ENCODE measurements around the gene TUBGCP6.

Gene TUBGCP6

GRCh38 chr22:50266994-50267393 is 22.2 kb upstream of the TUBGCP6 start:
- DNase-seq (ENCODE audit: low read depth): no peak
- H3K4me3 ChIP-seq (ENCODE audit: low read depth, low read length): peak overlapping the region; percentile 42

GRCh38 chr22:50264946-50265669 is 20.3 kb upstream of the TUBGCP6 start:
- no peak for DNase-seq (ENCODE audit: low read depth)
- H3K4me3 ChIP-seq (ENCODE audit: low read depth, low read length): no peak overlapping the region

GRCh38 chr22:50264104-50264745 is 19.4 kb upstream of the TUBGCP6 start:
- DNase-seq (ENCODE audit: low read depth): no peak

GRCh38 chr22:50262973-50263617 is 18.3 kb upstream of the TUBGCP6 start:
- DNase-seq (ENCODE audit: low read depth): no peak
- no peak overlapping the region for H3K4me3 ChIP-seq (ENCODE audit: low read depth, low read length)

More at GRCh38 chr22:50264104-50264745, 19.4 kb upstream of the TUBGCP6 start:
- no peak overlapping the region for H3K4me3 ChIP-seq (ENCODE audit: low read depth, low read length)

GRCh38 chr22:50262460-50262911 is 17.7 kb upstream of the TUBGCP6 start:
- DNase-seq (ENCODE audit: low read depth): no peak
- no peak overlapping the region for H3K4me3 ChIP-seq (ENCODE audit: low read depth, low read length)

GRCh38 chr22:50261615-50262459 is 17.0 kb upstream of the TUBGCP6 start, which contains the start of gene MAPK12:
Gene MAPK12, minus strand, starts transcription at chr22:50261683. Its CDS starts 174 bp downstream, at chr22:50261509.
- no peak for DNase-seq (ENCODE audit: low read depth)
- H3K4me3 ChIP-seq (ENCODE audit: low read depth, low read length): peak within 1 kb of the TSS; percentile 56

- peak overlapping the region; percentile 56 for H3K4me3 ChIP-seq (ENCODE audit: low read depth, low read length)
- no peak for DNase-seq (ENCODE audit: low read depth)
Measured at GRCh38 chr22:50260801-50261614, 16.2 kb upstream of the TUBGCP6 start.

DNA sequence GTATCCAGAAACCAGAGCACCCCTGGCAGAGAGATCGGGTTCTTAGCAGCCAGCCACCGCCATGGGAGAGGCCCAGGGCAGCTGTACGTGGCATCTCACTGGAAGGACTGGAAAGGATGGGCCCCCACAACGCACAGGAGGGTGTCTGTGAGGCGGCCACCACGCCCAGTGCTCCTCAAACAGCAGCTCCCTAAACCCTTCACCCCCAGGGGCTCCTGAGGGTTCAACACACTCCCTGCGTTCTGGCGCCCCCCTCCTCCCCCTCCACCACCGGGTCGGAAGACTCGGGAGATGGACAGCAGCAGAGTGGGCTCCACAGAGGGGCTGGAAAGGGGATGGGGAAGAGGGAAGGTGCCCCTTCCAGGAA is 15.6 kb upstream of the TUBGCP6 start:
- H3K4me3 ChIP-seq (ENCODE audit: low read depth, low read length): peak overlapping the region; percentile 56
- DNase-seq (ENCODE audit: low read depth): no peak

- H3K4me3 ChIP-seq (ENCODE audit: low read depth, low read length): no peak overlapping the region
Measured at GRCh38 chr22:50259302-50259701, 14.5 kb upstream of the TUBGCP6 start.

DNA sequence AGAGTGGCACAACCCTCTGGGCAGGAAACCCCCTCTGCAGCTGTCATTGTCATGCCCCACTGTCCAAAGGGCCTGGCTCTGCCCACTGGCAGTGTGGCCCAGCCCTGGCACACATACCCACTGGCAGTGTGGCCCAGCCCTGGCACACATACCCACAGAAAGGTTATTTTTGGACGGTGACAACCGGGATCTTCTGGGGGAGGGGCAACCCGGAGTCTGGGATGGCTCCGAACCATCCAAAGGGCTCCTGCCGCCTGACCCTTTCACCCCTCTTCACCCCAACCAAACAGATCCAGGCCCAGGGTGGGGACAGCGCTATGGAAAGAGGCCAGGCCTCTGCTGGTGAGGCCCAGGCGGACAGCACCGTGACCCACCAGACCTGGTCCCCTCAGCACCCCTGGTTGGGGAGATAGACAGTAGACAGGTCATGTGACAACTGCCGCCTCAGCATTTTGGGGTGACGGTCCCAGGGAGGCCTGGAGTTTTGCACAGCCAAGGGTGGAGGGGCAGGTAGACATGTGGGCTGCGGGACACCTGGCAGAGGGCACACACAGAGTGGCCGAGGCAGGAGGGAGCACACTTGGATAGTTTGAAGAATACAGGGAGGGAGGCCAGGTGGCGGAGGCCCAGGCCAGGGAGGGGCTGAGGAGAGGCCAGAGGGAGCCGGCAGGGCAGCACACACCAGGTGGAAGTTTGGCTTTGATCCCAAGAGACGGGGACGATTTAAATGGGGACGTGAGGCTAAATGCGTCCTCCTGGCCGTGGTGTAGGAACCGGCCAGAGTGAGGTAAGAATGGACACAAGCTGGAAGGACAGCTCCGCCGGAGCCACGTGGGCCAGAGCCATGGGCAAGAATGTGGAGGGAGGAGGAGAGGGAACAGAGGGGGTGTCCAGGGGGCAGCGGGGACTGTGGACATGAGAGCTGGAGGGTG is 13.8 kb upstream of the TUBGCP6 start:
- DNase-seq (ENCODE audit: low read depth): no peak
- H3K4me3 ChIP-seq (ENCODE audit: low read depth, low read length): no peak overlapping the region

More at GRCh38 chr22:50259302-50259701, 14.5 kb upstream of the TUBGCP6 start:
- no peak for DNase-seq (ENCODE audit: low read depth)

- no peak for DNase-seq (ENCODE audit: low read depth)
- H3K4me3 ChIP-seq (ENCODE audit: low read depth, low read length): no peak overlapping the region
Measured at GRCh38 chr22:50257451-50258360, 12.9 kb upstream of the TUBGCP6 start.

DNA sequence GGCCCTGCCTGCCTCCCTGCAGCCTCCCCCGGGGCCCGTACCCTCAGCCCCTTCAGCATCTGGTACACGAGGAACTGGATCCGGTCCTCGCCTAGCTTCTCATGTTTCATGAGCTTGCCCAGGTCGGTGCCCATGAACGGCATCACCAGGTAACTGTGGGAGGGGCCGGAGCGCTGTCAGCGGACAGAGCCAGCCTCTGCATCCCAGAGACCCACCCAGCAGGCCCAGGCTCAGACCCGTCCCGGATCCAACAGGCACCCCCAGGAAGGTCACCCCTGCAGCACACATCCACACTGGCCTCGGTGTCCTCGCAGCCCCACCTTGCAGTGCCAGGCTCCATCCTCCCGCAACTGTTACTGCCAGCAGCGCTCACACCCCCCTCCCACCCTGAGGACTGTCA is 12.2 kb upstream of the TUBGCP6 start:
- no peak for DNase-seq (ENCODE audit: low read depth)
- no peak overlapping the region for H3K4me3 ChIP-seq (ENCODE audit: low read depth, low read length)

DNA sequence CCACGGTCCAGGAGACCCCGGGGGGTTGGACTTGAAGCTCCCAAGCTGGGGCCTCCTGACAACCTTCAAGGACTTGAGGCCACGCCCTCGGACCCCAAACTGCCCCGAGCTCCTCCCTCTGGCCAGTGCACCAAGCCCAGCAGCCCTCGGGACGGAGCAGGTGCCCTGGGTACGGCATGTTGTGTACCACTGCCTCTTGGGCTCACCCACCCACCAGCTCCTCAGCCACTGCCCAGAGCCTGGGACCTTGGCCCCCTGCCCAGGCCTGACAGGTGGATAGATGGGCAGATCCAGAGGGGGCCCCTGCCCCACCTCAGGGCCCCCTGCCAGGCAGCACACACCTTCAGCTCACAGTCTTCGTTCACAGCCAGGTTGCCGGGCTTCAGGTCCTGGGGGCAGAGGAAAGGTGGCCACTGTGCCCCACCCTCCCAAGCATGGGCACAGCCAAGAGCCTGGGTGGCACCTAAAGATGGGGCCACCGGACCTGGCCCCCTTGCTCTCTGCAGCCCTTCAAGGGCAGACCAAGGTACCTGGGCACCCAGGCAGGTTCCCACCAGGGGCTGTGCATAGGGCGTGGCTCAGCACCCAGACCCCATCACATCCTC is 11.5 kb upstream of the TUBGCP6 start:
- DNase-seq (ENCODE audit: low read depth): no peak
- H3K4me3 ChIP-seq (ENCODE audit: low read depth, low read length): no peak overlapping the region

GRCh38 chr22:50255607-50256006 is 10.8 kb upstream of the TUBGCP6 start:
- no peak overlapping the region for H3K4me3 ChIP-seq (ENCODE audit: low read depth, low read length)
- DNase-seq (ENCODE audit: low read depth): no peak

DNA sequence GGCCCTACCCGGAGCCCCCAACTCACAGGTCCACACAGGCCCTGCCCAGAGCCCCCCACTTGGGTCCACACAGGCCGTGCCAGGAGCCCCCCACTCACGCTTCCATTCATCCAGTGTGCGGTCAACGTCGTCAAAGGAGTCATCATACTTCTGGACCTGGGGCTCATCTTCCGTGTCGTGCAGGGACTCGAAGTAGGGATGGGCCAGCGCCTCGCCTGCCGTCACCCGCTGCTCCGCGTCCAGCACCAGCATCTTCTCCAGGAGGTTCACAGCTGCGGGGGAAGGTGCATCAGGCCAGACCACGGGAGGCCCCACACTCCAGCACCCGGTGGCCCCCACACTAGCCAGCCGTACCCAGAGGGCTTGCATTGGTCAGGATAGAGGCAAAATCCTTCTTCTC is 10.3 kb upstream of the TUBGCP6 start:
- no peak for DNase-seq (ENCODE audit: low read depth)
- H3K4me3 ChIP-seq (ENCODE audit: low read depth, low read length): no peak overlapping the region

- DNase-seq (ENCODE audit: low read depth): no peak
- no peak overlapping the region for H3K4me3 ChIP-seq (ENCODE audit: low read depth, low read length)
Measured at GRCh38 chr22:50253941-50254340, 9.1 kb upstream of the TUBGCP6 start.
